HepG2 (cell line): ENCODE measurements around the gene ALDOA. TPM values are rescaled to one million over a fixed set of nuclear protein-coding genes. Genes with fewer than 3 reads are reported as not detected.

Experiments used
- AKAP8 ChIP-seq: sonication (generic); formaldehyde crosslinking; IDR thresholded peaks from 2 replicates; pipeline ENCODE4 v1.5.1; 2020; ENCODE audit warnings: mild to moderate bottlenecking, missing genetic modification reagents
- ARHGAP35 ChIP-seq: sonication (generic); formaldehyde crosslinking; IDR thresholded peaks from 2 replicates; pipeline ENCODE4 v1.9.0; 2022; ENCODE audit warnings: mild to moderate bottlenecking, inconsistent platforms, moderate library complexity, missing genetic modification reagents, borderline replicate concordance
- ERF ChIP-seq: IDR thresholded peaks from 2 replicates; pipeline ENCODE4 v1.6.1; 2018; ENCODE audit warnings: missing biosample characterization, missing genetic modification reagents
- GABPB1 ChIP-seq: IDR thresholded peaks from 2 replicates; pipeline ENCODE4 v1.6.1; 2016; ENCODE audit warnings: mild to moderate bottlenecking, missing genetic modification reagents, moderate library complexity, missing compliant biosample characterization
- GZF1 ChIP-seq: sonication (generic); formaldehyde crosslinking; IDR thresholded peaks from 2 replicates; pipeline ENCODE4 v1.5.1; 2020; ENCODE audit warnings: mild to moderate bottlenecking, missing genetic modification reagents
- IRF2 ChIP-seq: IDR thresholded peaks from 2 replicates; pipeline ENCODE4 v1.6.1; 2018; ENCODE audit warnings: missing genetic modification reagents, missing compliant biosample characterization
- MAFF ChIP-seq: IDR thresholded peaks from 2 replicates; pipeline ENCODE4 v1.6.1; 2011; ENCODE audit warnings: low read depth, low read length, improper control_type of control experiment
- MIXL1 ChIP-seq: IDR thresholded peaks from 2 replicates; pipeline ENCODE4 v1.6.1; 2016
- NFKB2 ChIP-seq: sonication (generic); formaldehyde crosslinking; IDR thresholded peaks from 2 replicates; pipeline ENCODE4 v1.4.0; 2020; ENCODE audit warnings: missing genetic modification reagents, borderline replicate concordance
- PCBP1 ChIP-seq: fragments of 200-400 bp; formaldehyde crosslinking; IDR thresholded peaks from 2 replicates; pipeline ENCODE4 v1.6.1; 2017; ENCODE audit warnings: mild to moderate bottlenecking, low read depth, low read length, borderline replicate concordance
- RBM22 ChIP-seq: fragments of 200-400 bp; formaldehyde crosslinking; optimal IDR thresholded peaks from 2 replicates; pipeline ENCODE3; 2017; ENCODE audit warnings: mild to moderate bottlenecking, low read length, moderate library complexity
- RELA ChIP-seq: sonication (generic); formaldehyde crosslinking; IDR thresholded peaks from 2 replicates; pipeline ENCODE4 v1.4.0; 2020; ENCODE audit warnings: missing genetic modification reagents
- TBX3 ChIP-seq: fragments of 450-650 bp; IDR thresholded peaks from 2 replicates; pipeline ENCODE4 v1.6.1; 2017; ENCODE audit warnings: antibody characterized with exemption, mild to moderate bottlenecking, inconsistent platforms, borderline replicate concordance
- TOE1 ChIP-seq: sonication (generic); formaldehyde crosslinking; IDR thresholded peaks from 2 replicates; pipeline ENCODE4 v1.4.0; 2020; ENCODE audit warnings: mild to moderate bottlenecking, missing genetic modification reagents
- ZNF234 ChIP-seq: sonication (generic); formaldehyde crosslinking; conservative IDR thresholded peaks from 2 replicates; pipeline ENCODE4 v1.5.1; 2020; ENCODE audit warnings: mild to moderate bottlenecking, missing genetic modification reagents
- ZNF253 ChIP-seq: sonication (generic); formaldehyde crosslinking; IDR thresholded peaks from 2 replicates; pipeline ENCODE4 v1.8.0; 2022; ENCODE audit warnings: mild to moderate bottlenecking, missing genetic modification reagents, borderline replicate concordance
- ZNF460 ChIP-seq: sonication (generic); formaldehyde crosslinking; IDR thresholded peaks from 2 replicates; pipeline ENCODE4 v1.5.1; 2020; ENCODE audit warnings: missing genetic modification reagents, mild to moderate bottlenecking, borderline replicate concordance
- ZNF503 ChIP-seq: sonication (generic); formaldehyde crosslinking; IDR thresholded peaks from 2 replicates; pipeline ENCODE4 v1.4.0; 2020; ENCODE audit warnings: missing genetic modification reagents
- polyA plus RNA-seq, 8 experiments: library from polyadenylated mRNA; depleted of rRNA in 3 of 8; stranded (reverse) in 7 of 8; unstranded in 1 of 8; fragments of >200 nt; fragmentation: Illumina TruSeq in 4 of 8; extraction: Trizol in 4 of 8; gene quantifications; 2 replicates each; pipeline versions ENCODE4 v1.2.1 to v1.2.3, GENCODE V29; 2011 to 2016; ENCODE audit warnings: low read depth in 4 of 8, missing spikeins in 1 of 8, mixed read lengths in 1 of 8; ENCODE audit not compliant: insufficient read depth in 1 of 8
- total RNA-seq, 5 experiments: library from RNA; depleted of rRNA; stranded (reverse); fragments of >200 nt; fragmentation: Illumina TruSeq; extraction: Trizol; gene quantifications; 2 replicates each; pipeline ENCODE4 v1.2.3, GENCODE V29; 2016; ENCODE audit warnings: low read depth in 1 of 5
- TF ChIP-seq, protein P1 (sequence below): sonication (generic); formaldehyde crosslinking; IDR thresholded peaks from 2 replicates; pipeline ENCODE4 v1.8.0; 2022; ENCODE audit warnings: mild to moderate bottlenecking, missing genetic modification reagents, moderate library complexity
- TF ChIP-seq, protein P2 (sequence below): sonication (generic); formaldehyde crosslinking; IDR thresholded peaks from 2 replicates; pipeline ENCODE4 v1.5.1; 2020; ENCODE audit warnings: mild to moderate bottlenecking, missing genetic modification reagents
- TF ChIP-seq, protein P3 (sequence below): IDR thresholded peaks from 2 replicates; pipeline ENCODE4 v1.6.1; 2018; ENCODE audit warnings: missing genetic modification reagents
- TF ChIP-seq, protein P4 (sequence below): sonication (generic); formaldehyde crosslinking; IDR thresholded peaks from 2 replicates; pipeline ENCODE4 v1.5.1; 2020; ENCODE audit warnings: mild to moderate bottlenecking, moderate library complexity, missing genetic modification reagents

Gene ALDOA
- total and polyA plus RNA-seq, 2 of the 13 experiments (the other 11 are each of a cell fraction or from before 2014, with no cell fraction given): 925 to 1,884 TPM

GRCh38 chr16:30092373-30093010, 26.9 kb downstream of the ALDOA start (continued):
- TF ChIP-seq TBX3: no peak
- peak; percentile 79; the same call in 1 of the 2 replicates for TF ChIP-seq GZF1
- TF ChIP-seq ARHGAP35 (CRISPR knock-in tag): peak; percentile 25; the same call in 1 of the 2 replicates
- TF ChIP-seq ZNF460 (CRISPR knock-in tag): no peak
- TF ChIP-seq, protein P1, sequence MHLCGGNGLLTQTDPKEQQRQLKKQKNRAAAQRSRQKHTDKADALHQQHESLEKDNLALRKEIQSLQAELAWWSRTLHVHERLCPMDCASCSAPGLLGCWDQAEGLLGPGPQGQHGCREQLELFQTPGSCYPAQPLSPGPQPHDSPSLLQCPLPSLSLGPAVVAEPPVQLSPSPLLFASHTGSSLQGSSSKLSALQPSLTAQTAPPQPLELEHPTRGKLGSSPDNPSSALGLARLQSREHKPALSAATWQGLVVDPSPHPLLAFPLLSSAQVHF (CRISPR knock-in tag): no peak
- 0 out of 2 replicates have a peak, but pooled peaks have one; percentile 39 for TF ChIP-seq PCBP1
- TF ChIP-seq NFKB2 (CRISPR knock-in tag): peak; percentile 85
- peak; percentile 76 for TF ChIP-seq GABPB1 (CRISPR knock-in tag)
- TF ChIP-seq IRF2 (CRISPR knock-in tag): peak; percentile 76
- TF ChIP-seq, protein P2, sequence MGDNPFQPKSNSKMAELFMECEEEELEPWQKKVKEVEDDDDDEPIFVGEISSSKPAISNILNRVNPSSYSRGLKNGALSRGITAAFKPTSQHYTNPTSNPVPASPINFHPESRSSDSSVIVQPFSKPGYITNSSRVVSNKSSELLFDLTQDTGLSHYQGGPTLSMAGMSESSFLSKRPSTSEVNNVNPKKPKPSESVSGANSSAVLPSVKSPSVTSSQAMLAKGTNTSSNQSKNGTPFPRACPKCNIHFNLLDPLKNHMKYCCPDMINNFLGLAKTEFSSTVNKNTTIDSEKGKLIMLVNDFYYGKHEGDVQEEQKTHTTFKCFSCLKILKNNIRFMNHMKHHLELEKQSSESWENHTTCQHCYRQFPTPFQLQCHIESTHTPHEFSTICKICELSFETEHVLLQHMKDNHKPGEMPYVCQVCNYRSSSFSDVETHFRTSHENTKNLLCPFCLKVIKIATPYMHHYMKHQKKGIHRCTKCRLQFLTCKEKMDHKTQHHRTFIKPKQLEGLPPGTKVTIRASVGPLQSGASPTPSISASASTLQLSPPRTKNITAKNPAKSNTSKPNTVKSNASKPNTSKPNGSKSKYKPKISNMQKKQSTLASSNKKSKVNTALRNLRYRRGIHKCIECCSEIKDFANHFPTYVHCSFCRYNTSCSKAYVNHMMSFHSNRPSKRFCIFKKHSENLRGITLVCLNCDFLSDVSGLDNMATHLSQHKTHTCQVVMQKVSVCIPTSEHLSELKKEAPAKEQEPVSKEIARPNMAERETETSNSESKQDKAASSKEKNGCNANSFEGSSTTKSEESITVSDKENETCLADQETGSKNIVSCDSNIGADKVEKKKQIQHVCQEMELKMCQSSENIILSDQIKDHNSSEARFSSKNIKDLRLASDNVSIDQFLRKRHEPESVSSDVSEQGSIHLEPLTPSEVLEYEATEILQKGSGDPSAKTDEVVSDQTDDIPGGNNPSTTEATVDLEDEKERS: peak; percentile 81; the same call in 1 of the 2 replicates
- no peak for TF ChIP-seq ZNF253 (CRISPR knock-in tag)
- no peak for TF ChIP-seq ZNF234 (CRISPR knock-in tag)
- no peak for TF ChIP-seq RBM22
- 0 out of 2 replicates have a peak, but pooled peaks have one; percentile 58 for TF ChIP-seq AKAP8 (CRISPR knock-in tag)
- peak; percentile 61; the same call in 1 of the 2 replicates for TF ChIP-seq ERF (CRISPR knock-in tag)
- TF ChIP-seq MAFF: no peak
- TF ChIP-seq, protein P3, sequence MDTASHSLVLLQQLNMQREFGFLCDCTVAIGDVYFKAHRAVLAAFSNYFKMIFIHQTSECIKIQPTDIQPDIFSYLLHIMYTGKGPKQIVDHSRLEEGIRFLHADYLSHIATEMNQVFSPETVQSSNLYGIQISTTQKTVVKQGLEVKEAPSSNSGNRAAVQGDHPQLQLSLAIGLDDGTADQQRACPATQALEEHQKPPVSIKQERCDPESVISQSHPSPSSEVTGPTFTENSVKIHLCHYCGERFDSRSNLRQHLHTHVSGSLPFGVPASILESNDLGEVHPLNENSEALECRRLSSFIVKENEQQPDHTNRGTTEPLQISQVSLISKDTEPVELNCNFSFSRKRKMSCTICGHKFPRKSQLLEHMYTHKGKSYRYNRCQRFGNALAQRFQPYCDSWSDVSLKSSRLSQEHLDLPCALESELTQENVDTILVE (CRISPR knock-in tag): peak; percentile 59
- TF ChIP-seq ZNF503: peak; percentile 76; the same call in 1 of the 2 replicates
- 0 out of 2 replicates have a peak, but pooled peaks have one; percentile 9 for TF ChIP-seq TOE1 (CRISPR knock-in tag)
- TF ChIP-seq, protein P4, sequence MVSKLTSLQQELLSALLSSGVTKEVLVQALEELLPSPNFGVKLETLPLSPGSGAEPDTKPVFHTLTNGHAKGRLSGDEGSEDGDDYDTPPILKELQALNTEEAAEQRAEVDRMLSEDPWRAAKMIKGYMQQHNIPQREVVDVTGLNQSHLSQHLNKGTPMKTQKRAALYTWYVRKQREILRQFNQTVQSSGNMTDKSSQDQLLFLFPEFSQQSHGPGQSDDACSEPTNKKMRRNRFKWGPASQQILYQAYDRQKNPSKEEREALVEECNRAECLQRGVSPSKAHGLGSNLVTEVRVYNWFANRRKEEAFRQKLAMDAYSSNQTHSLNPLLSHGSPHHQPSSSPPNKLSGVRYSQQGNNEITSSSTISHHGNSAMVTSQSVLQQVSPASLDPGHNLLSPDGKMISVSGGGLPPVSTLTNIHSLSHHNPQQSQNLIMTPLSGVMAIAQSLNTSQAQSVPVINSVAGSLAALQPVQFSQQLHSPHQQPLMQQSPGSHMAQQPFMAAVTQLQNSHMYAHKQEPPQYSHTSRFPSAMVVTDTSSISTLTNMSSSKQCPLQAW (CRISPR knock-in tag): peak; percentile 51
- no peak for TF ChIP-seq MIXL1 (CRISPR knock-in tag)
- no peak for TF ChIP-seq RELA
